ENCODE results near the gene ADCY1.
"Not testable (repeated sequence)": the region's sequence is repeated elsewhere in the genome, so short reads cannot be mapped to it uniquely, and the experiment has no call there.

The ADCY1 gene

GRCh38 chr7:45712872-45713668, 138.9 kb downstream of the ADCY1 start:
- DNase-seq (ENCODE audit: low read depth in 2 of 2), result no peak

DNA sequence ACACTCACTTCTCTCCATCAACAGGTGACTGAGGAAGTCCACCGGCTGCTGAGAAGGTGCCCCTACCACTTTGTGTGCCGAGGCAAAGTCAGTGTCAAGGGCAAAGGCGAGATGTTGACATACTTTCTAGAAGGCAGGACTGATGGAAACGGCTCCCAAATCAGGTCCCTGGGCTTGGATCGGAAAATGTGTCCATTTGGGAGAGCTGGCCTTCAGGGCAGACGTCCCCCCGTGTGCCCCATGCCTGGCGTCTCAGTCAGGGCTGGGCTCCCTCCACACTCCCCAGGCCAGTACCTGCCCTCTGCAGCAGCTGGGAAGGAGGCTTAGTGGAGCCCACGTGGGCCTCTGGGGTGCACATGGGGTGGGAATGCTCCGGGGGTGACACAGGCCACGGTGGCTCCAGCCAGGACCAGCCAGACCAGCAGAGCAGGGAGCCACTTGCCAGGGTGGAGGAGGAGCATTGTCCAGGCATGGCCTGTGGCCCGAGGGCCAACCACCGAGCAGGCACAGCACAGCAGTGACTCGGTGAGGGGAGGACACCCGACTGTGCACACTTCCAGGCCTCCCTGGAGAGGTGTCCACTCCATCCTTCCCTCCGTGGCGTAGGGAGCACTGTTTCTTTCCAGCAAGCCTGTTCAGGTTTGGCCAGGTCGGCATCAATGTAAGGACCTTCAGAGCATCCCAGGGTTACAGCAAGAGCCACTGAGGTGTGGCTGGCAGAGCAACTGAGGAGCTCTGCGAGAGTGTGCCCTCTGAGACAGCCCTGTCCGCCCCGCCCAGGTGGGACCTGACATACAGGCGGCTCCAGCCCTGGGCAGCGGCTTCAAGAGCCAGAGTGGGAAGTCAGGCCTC, 139.7 kb downstream of the ADCY1 start:
- no peak for DNase-seq (ENCODE audit: low read depth in 2 of 2)

- no peak for DNase-seq (ENCODE audit: low read depth in 2 of 2)
These were observed 140.3 kb downstream of the ADCY1 start for GRCh38 chr7:45714521-45714820.

GRCh38 chr7:45715471-45716352, 141.5 kb downstream of the ADCY1 start:
- DNase-seq (ENCODE audit: low read depth in 2 of 2), result no peak

DNA sequence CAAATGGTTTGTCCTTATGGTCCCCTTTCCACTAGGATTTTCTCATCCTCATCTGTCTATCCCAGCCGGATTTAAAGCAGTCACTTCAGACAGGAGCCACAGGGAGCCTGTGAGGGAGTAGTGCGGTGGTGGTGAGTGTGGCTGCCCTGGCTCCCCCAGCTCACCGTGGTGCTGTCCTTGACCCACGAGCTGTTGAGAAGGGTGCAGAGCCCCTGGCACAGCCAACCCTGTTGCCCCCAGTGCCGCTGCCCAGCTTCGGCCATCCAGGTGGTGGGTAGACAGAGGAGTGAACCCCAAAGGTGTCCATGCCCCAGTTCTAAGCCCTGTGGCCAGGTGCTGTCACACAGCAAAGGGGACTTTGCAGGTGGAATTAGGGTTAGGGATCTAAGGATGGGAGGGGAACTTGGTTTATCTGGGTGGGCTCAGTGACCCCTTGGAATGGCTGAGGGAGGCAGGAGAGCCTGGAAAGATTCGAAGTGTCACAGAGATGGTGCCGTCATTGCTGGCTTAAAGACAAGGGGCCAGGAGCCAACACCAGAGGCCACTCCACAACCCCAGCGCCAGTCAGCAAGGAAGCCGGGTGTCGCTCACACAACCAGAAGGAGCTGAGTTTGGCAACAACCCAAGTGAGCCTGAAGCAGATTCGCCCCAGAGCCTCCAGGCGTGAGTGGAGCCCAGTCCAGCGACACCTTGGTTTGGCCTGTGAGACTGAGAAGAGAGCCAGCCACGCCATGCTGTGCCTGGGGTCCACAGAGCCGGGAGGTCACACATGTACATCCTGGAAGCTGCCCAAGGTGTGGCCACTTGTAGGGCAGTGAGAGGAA, 142.4 kb downstream of the ADCY1 start:
- no peak for DNase-seq (ENCODE audit: low read depth in 2 of 2)

DNA sequence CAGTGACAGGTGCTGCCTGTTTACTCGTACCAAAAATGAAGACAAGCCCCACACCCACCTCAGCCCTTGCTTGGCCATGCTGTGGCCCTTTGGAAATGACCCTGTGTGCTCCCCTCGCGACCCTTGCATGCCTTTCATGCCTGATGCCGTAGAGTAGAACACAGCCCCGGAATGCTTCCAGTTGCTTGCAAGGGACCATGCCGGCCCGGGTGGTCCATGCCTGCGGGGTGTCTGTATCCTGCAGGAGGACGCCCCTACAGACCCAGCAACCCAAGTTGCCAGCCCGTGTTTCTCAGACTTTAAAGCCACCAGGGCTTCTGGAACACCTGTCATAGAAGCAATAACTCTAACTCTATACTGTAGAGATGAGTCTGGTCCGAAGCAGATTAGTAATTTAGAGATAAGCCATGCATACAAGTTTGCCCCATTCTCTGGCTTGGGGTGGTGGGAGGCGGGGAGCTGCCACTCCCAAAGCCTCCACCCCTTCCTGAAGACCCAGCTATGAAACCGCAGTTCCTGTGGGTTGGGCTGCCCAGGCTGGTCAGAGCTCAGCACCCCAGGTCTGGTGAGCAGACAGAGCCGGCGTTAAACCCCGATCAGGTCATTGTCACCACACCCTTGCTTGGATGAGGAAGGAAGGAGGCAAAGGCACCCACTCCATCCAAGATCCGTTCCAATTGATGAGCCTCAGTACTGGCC, 143.5 kb downstream of the ADCY1 start:
- no peak for DNase-seq (ENCODE audit: low read depth in 2 of 2)

DNA sequence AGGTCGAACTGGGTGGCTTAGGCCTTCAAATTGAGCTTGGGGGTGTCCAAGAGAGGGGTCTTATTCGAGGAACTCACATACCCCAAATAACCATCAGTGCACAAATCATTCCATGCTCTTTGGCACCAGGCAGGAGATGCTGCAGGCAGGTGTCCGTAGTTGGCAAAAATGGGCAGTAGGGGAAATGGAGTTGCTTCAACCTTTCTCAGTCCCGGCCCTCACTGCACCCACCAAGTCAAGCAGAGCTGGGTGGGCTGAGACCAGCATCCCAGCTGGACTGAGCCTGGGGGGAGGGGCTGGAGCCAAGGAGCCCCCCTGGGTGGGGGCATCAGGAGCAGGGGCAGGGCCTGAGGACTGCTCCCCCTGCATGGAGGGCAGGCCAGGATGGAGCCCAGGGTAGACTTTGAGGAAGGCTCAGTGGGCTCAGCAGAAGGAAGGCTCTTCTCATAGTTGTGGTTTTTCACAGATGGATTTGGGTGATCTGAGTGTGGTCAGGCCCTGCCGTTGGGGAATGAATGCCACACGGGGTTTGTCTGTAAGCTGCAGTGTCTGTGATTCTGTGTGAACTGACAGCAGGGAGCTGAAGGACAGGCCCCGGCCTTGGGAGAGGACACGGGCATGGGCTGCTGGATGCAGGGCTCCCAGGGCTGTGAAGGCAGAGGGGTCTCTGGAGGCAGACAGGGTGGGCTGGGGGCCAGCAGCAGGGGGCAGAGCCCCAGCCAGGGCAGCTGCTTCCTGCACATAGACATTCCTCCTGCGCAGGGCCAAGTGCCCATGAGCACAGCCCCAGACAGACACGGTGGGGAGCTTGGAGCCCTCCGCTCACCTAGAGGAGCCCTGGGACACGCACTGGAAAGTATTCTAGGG, 144.5 kb downstream of the ADCY1 start:
- DNase-seq (ENCODE audit: low read depth in 2 of 2), result no peak

DNA sequence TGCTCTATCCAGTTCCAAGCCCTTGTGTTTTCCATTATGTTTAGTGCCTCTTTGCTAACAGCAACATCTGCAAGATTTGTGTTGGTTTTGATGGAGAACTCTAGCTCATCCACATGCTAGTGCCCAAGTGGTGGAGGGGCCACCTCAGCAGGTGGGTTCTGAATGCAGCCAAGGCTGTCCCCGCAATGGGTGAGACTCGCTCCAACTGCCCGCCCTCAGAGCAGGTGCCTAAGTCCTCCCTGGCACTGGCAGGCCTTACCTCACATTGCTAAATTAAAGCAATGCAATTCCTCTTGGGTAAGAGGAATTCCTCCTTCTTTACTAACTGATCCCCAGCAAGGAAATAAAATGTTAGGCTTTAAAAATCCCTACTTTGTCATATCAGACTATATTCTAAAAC, 146.8 kb downstream of the ADCY1 start:
- no peak for DNase-seq (ENCODE audit: low read depth in 2 of 2)

DNA sequence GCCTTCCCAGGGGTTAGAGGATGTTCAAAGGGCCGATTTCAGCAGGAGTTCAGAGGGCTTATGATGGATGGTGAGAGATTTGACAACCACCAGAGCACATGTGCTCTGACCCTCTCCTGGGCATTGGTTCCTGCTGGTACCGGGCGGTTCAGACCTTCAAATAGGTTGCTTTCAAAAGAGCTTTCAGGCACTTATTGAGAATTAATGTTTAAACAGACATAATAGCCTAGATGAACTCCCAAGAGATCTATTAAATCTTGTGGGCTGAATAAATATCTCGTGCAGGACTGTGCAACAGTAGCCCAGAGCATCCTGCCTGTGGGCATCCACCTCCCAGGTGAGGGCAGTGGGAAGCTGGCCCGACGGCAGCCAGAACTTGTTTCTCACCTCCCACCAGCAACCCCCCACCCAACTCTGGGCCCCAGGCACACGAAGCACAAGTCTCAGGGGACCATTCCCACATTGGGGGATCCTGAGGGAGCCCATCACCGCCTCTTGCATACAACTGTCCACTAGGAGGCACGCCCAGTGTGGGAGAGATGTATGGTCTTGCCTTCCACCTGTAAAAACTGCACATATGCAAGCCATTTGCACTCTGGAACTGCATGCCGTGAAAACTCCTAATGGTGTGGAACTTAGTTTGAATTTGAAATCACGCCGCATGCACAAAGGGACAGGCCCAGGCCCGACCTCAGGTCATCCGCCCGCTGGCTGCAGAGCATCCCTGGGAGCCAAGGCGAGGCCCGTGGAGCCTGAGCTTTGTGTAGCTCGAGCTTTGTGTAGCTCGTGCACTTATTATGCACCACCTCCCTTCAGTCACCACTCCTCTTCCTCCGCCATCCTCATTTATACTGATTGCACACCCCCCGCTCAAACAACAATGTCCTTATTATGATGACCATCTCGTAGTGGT, 147.8 kb downstream of the ADCY1 start:
- DNase-seq (ENCODE audit: low read depth in 2 of 2), result no peak

- not testable (repeated sequence) for DNase-seq (ENCODE audit: low read depth in 2 of 2)
These were observed 151.1 kb downstream of the ADCY1 start for GRCh38 chr7:45725231-45725630.

DNA sequence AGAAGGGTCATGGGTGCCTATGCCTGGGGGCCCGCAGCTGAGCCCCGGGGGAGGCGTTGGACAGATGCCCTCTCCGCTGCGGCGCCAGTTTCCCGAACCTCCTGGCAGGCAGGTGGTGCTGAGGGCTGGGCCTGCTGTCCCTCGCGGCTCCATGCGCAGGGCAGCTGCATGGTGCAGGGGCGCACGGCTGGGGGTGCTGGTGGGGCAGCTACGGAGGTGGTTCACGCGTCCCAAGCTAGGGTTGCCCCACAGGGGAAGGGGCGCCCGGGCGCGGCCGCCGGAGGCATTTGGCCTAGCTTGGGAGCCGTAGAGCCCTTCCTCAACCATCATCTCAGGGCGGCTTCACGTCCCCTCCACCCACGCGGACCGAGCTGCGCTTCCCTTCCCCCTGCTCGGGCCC, 152.7 kb downstream of the ADCY1 start:
- no peak for DNase-seq (ENCODE audit: low read depth in 2 of 2)

- DNase-seq (ENCODE audit: low read depth in 2 of 2), result not testable (repeated sequence)
These were observed 157.7 kb downstream of the ADCY1 start for GRCh38 chr7:45731692-45732443.

GRCh38 chr7:45738920-45739319, 164.8 kb downstream of the ADCY1 start:
- DNase-seq (ENCODE audit: low read depth in 2 of 2), result not testable (repeated sequence)

- DNase-seq (ENCODE audit: low read depth in 2 of 2), result not testable (repeated sequence)
These were observed 166.4 kb downstream of the ADCY1 start for GRCh38 chr7:45740573-45740972.

- not testable (repeated sequence) for DNase-seq (ENCODE audit: low read depth in 2 of 2)
These were observed 174.8 kb downstream of the ADCY1 start for GRCh38 chr7:45748976-45749375.

DNA sequence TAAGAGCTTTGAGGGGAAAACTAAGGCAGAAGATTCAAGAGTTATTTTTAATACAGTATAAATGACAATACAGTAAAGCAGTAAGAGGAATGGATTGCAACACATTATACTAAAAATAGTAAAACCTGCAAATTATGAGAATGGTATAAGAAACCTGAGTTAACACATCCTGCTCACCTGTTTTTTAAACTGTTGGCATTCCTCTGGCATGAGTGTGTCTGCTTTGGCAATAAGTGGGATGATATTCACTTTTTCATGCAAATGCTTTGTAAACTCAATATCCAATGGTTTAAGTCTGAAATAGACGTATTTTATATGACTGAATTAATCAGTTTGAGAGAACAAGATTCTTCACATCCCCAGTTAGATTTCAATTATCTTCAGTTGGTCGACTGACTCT, 177.2 kb downstream of the ADCY1 start:
- DNase-seq (ENCODE audit: low read depth in 2 of 2), result not testable (repeated sequence)

DNA sequence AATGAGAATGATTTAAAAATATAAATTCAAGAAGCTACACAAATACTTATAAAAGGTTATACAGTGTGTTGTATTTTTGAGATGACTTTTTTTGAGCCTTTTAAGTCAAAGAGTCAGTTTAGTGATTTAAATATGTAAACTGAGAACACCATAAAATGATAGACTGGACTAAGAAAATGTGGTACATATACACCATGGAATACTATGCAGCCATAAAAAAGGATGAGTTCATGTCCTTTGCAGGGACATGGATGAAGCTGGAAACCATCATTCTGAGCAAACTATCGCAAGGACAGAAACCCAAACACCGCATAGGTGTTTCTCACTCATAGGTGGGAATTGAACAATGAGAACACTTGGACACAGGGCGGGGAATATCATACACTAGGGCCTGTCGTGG, 182.2 kb downstream of the ADCY1 start:
- not testable (repeated sequence) for DNase-seq (ENCODE audit: low read depth in 2 of 2)

DNA sequence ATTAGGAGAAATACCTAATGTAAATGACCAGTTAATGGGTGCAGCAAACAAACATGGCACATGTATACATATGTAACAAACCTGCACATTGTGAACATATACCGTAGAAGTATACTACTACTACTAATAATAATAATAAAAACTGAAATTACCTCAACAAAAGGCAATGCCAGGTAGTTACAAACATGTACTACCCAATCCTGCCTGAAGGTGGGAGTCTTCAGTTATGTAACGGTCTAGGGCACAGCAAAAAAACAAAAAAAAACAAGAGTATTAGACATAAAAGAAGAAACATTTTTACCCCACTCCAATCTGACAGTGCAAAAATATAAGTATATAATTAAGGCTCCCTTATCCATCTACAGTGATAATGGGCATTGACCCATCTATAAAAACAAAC, 182.6 kb downstream of the ADCY1 start:
- DNase-seq (ENCODE audit: low read depth in 2 of 2), result not testable (repeated sequence)

Data from stimulated activated CD8-positive, alpha-beta memory T cell treated with anti-CD3 and anti-CD28 coated beads, Interleukin-7, amount 100 ng/mL, for 4 hours (primary cell).